Peyer's patch (tissue), 4 donors: Measurements from ENCODE around the gene ZNRF4.

Source experiments
- CTCF ChIP-seq, 6 experiments: fragments of 450-650 bp in 4 of 6; fragments of 200-600 bp in 2 of 6; sonication (generic) in 1 of 6; IDR thresholded peaks; one replicate each; pipeline ENCODE4 v1.5.1; 2017 to 2019; ENCODE audit warnings: antibody characterized with exemption in 6 of 6, mild to moderate bottlenecking in 3 of 6, moderate library complexity in 1 of 6
- POLR2A ChIP-seq, 2 donors: fragments of 450-650 bp; IDR thresholded peaks; one replicate each; pipeline ENCODE4 v1.5.1; 2017; ENCODE audit warnings: antibody characterized with exemption in 2 of 2, mild to moderate bottlenecking in 2 of 2, moderate library complexity in 2 of 2

GRCh38 chr19:5479958-5480357 is 24.7 kb downstream of the ZNRF4 start:
- no peak for TF ChIP-seq CTCF (IDR thresholded peaks at IDR 0.05)
- TF ChIP-seq POLR2A (IDR thresholded peaks at IDR 0.05): no peak
